GM19099 (cell line): ENCODE measurements around the gene CLINT1.

Experiments used
- POLR2A ChIP-seq: IDR thresholded peaks from 3 replicates; pipeline ENCODE4 v1.6.1; 2011; ENCODE audit warnings: low read depth; ENCODE audit not compliant: insufficient read length; ENCODE audit errors: extremely low read depth

Gene CLINT1

DNA sequence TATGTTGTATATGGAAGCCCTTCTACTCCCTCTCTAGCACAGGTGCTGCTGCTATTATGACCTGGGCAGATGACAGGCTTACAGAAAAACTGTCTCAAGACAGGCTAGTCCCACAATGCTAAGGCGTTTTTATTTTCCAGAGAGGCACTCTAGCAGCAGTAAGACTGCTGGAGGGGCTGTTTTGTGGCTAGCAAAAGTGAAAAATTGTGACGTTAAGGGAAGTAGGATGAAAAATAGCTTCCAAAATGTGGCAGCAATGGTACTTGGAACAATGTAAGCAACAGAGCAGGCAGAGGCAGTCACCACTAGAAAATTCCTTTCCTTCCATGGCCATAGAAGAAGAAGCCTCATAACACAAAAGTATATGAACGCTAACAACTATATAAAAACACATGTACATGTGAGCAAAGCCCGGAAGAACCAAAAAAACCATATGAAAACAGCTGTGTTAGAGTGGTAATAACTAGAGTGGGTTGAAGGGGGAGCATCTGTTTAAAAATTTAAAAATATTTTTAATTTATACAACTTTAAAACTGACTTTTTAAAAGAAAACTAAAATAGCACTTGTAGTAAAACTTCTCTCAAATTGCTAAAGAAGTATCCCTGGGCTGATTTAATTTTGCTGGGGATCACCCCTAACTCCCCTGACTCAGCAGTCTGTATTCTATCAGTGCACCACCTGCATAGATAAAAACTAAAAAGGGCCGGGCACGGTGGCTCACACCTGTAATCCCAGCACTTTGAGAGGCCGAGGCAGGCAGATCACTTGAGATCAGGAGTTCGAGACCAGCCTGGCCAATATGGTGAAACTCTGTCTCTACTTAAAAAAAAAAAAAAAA lies 30.6 kb downstream of the CLINT1 start:
- no peak for TF ChIP-seq POLR2A

DNA sequence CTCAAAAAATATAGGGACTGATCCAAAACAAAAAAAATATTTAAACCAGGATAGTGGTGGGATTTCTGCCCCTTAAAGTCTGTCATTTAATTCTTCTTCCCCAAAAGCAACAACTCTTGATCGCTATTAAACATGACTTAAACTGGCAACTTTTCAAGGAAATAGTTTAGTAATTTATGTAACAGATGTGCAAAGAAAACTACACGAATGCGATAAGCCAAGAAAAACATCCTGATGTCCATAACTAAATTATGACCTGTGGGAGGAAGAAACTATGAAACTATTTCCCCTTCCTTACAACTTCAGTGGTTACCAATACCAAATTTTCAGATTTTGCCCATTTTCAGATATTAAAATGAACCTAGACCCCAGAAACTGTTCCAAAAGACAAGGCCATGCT lies 31.5 kb downstream of the CLINT1 start:
- no peak for TF ChIP-seq POLR2A

DNA sequence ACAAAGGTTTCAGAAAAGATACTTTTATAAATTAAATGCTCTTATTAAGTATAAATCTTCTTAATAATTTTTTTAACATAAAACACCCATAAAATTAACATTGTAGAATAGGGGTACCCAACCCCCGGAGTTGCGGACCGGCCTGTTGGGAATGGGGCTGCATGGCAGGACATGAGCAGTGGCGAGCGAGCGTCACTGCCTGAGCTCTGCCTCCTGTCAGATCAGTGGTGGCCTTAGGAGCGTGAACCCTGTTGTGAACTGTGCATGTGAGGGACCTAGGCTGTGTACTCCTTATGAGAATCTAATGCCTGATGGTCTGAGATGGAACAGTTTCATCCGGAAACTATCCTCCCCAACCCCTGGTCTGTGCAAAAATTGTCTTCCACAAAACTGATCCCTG lies 35.3 kb downstream of the CLINT1 start:
- no peak for TF ChIP-seq POLR2A

DNA sequence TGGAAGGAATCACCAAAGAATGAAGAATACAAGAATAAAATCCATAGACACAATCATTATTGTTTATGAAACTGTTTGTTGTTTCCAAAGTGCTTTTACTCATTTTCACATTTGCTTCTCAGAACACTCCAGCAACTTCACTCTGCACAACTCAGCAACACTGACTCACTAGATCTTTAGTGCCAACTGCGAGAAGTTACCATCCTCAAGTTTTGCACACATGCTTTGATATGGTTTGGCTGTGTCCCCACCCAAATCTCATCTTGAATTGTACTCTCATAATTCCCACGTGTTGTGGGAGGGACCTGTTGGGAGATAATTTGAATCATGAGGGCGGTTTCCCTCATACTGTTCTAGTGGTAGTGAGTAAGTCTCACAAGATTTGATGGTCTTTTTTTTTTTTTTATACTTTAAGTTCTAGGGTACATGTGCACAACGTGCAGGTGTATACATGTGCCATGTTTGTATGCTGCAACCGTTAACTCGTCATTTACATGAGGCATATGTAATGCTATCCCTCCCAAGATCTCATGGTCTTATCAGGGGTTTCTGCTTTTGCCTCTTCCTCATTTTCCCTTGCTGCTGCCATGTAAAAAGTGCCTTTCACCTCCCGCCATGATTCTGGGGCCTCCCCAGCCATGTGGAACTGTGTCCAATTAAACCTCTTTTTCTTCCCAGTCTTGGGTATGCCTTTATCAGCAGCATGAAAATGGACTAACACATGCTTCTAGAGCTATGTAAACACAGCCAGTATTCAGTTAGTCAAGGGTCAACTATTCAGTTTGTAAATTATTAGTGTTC lies 36.9 kb downstream of the CLINT1 start:
- TF ChIP-seq POLR2A, result no peak

DNA sequence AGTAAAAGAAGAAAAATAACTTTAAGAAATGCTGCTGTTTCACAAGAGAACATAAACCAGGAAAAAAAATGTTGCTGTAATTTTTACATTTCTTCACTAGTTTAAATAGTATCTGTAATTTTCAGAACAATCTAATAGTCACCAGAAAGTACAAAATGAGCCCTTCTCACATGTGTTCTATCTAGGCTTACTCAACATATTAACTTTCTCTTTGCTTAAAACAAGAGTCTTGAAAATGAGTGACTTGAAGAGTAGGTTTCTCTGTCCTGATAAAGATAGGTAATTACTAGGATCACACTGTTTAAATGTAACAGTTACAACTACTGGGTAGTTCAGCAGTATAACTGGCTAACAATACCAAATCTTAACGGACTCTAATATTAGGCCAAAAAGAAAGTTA lies 37.5 kb downstream of the CLINT1 start:
- no peak for TF ChIP-seq POLR2A

DNA sequence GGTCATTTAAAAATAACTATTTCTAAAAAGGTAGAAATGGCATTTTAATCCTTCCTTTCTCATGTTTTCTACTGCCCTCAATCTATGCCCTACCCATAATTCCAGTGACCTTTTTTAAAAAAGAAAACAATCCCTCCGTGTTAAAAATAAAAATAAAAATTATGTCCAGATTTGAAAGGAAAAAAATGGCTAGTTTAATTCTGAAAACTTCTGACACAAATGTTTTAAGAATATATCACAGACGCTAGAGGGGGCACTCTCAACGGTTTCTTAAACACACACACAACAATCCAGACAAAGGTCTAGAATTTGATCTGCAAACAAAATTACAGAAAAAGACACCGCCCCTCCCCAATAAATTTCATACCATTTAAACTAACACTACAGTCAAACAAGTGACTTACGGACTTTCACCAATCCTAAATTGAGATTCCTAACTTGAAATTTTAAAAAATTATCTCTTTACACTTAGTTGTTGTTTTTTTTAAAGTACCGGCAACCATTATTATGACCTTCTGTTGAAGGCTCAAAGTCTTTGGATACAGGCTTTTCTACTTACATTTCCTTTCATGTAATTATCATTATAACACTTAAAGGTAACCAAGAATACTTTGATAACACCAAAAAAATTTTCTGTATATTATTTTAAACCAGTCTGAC lies 38.2 kb downstream of the CLINT1 start:
- no peak for TF ChIP-seq POLR2A

DNA sequence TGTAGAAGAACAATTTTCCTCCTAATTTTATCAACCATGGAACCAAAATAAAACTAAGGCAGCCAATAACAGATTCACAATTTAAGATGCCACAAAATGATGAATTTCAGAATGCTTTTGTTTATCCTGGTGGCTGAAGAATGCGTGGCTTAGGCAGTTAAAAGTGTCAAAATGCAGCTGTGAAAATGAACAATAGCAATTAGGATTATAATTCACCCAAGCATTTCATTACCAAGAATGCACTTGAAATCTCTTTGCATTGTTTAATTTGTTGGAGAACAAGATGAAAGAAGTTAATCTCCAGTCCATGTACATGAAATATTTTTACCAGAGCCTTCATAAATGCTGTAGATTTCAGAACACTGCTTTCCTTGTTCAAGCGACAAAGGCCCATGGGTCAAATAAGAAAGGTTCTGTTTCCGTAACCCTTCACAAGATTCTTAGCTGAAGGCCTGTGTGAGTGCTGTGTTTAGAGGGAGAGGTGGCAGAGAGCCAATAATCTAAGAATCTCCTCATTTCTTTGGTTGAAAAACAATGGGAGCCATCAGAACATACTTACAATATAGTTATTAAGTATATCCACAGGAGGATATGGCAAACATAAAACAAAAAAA lies 39.3 kb downstream of the CLINT1 start:
- no peak for TF ChIP-seq POLR2A

DNA sequence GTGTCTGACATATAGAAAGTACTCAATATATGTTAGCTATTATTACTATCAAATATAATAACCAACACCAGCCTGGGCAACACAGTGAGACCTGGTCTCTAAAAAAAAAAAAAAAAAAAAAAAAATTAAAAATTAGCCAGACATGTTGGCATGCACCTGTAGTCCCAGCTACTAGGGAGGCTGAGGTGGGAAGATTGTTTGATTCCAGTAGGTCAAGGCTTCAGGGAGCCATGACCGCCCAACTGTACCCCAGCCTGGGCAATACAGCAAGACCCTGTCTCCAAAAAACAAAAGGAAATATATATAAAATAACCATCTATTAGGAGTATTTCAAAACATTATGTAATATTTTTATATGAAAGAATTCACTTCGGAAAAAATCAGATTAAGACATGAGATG lies 40.6 kb downstream of the CLINT1 start:
- TF ChIP-seq POLR2A, result no peak

DNA sequence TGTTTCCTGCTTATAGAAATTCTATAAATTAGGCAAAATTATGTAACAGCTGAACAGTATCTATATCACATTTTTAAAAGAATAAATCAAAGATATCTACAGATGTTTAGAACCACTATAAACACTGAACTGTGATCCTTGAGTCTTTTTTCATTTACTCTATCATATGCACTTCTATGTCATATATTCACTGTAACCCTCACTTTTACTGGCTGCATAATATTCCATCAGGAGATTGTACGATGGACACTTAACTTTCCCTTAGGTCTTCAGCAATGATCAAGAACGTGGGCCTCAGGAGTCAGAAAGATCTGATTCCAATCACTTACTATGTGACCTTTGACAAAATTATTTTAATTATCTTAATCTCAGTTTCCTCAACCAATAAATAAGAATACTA lies 41.0 kb downstream of the CLINT1 start:
- TF ChIP-seq POLR2A, result no peak

DNA sequence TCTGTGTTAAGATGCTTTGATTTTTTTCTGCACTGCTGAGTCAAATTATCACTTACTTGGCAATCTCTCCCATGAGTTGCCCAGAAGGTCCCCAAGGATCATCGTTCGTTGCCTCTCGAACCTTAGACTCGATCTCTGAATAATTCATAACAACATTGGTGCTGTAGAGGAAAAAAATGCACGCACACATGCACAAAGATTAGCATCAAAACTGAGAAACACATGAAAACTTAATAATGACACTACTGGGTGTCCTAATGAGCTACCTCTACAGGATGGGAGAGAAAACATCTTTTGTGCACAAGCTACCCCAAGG lies 41.6 kb downstream of the CLINT1 start:
- TF ChIP-seq POLR2A, result no peak

DNA sequence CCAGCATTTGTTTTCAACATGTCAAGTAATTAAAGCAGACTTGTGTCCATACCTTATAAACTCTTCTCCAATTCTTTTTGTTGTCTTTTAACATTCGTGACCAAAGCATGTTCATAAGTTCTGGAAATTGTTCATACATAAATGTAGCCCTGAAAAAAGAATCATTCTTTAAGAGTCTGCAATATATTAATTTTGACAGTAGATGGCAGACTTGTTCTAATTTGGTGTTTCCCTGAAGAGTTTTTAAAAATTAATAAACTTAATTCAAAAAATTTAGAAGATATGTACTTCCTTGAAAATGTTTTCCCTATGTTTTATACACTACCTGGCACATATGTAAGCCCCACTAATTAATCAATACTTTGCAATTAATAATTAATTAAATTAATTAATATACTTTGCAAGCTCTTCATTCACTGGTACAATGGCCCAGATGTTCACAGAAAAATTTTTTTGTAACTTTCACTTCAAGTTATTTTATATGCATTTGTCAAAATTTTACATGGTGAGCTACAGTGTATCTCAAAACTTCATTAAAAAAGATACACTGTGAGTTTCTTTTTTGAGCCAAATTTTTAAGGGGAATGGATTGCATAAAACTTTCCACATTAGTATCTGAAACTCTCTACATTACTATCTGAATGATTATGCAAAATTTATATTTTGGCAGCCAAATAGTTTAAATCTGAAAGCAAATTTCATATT lies 42.1 kb downstream of the CLINT1 start:
- TF ChIP-seq POLR2A, result no peak

DNA sequence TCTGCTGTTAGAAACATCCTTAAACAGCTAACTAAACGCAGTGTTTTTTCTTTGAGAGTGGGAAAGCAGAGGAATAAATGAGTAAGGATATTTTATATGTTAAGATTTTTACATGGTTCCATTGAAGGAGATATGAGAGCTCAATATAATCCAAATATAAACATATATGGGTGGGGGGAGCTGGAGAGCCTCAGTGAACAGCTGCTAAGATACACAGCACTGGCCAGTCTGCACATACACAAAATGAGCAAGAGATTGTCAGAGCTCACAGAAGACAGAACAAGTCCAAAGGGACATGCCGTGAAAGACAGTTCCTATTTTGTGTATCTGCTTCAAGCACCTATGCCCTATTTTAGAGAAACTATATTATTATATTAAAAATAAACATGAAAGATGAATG lies 46.9 kb downstream of the CLINT1 start:
- no peak for TF ChIP-seq POLR2A

DNA sequence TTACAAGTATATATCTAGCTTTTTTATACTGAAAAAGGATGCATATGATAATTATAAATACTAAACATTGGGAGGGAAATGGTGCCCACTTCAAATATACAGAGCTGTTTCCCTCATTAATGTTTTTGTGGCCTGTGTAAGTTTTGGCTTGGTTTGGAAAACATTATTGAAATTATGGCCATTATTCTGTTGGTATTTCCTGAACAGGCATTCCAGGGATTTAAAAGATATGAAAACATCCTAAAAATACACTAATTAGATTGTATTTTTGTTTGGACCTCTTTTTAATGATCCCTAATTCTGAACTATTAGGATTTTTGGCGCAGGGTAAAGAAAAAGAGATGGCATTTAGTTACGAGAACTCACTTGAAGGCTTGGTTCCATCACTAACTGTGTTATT lies 50.9 kb downstream of the CLINT1 start:
- no peak for TF ChIP-seq POLR2A

DNA sequence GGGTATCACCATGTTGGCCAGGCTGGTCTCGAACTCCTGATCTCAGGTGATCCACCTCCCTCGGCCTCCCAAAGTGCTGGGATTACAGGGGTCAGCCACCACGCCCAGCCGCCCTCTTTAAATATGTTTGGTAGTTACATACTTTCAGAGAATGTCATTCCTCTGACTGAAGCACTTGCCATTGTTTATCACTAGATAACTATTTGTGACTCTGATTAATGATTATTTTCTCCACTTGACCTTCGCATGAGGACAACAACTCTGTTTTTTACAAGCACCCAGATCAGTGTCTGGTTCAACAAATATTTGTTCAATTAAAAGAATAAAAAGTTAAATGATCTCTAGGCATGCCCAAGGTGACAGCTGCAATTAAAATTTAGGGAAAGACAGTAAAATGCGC lies 56.2 kb downstream of the CLINT1 start:
- no peak for TF ChIP-seq POLR2A

DNA sequence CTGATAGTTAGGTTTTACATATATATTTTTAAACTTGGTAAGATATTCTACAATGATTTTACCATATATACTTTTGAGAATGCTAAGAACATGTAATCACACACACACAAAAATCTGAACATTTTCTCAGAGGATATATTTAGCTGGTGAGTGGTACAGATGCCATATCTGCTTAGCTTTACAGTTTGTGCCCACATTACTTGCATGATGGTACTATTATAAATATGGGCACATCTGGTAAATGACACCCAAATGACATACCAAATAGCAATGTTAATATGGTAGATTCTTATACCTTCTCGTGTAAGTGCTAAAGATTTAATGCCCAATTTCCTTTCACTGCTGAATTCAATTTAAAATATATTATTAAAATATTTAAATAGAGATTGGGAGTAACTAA lies 58.8 kb downstream of the CLINT1 start:
- TF ChIP-seq POLR2A, result no peak
